RWPE2 (cell line): ENCODE results near the gene LEPROT.

ENCODE experiments used
- ATAC-seq: fragments of 200-7000 bp; cut with Tn5 transposase; 3 replicates; pipeline ENCODE4 v1.9.1; 2021; ENCODE audit warnings: low read depth
- DNase-seq: peaks from one replicate; pipeline ENCODE4 v3.0.0-alpha.2; 2020; ENCODE audit warnings: low spot score
- H3K27ac ChIP-seq: fragments of 450-650 bp; 2 replicates; pipeline ENCODE4 v1.5.1; 2017; ENCODE audit warnings: mild to moderate bottlenecking; ENCODE audit not compliant: poor library complexity, severe bottlenecking
- H3K27me3 ChIP-seq: fragments of 250-450 bp; sonication (Bioruptor Pico); 2 replicates; pipeline ENCODE4 v1.5.1; 2021; ENCODE audit warnings: mild to moderate bottlenecking, moderate library complexity; ENCODE audit not compliant: insufficient read depth, poor library complexity, severe bottlenecking
- H3K36me3 ChIP-seq: fragments of 250-450 bp; sonication (Bioruptor Pico); 2 replicates; pipeline ENCODE4 v1.5.1; 2020; ENCODE audit warnings: low read depth, mild to moderate bottlenecking, moderate library complexity
- H3K4me1 ChIP-seq: fragments of 250-450 bp; sonication (Bioruptor Pico); 2 replicates; pipeline ENCODE4 v1.5.1; 2021; ENCODE audit warnings: mild to moderate bottlenecking, moderate library complexity; ENCODE audit not compliant: insufficient read depth, poor library complexity, severe bottlenecking
- H3K4me3 ChIP-seq: fragments of 250-450 bp; sonication (Bioruptor Pico); 2 replicates; pipeline ENCODE4 v1.5.1; 2021; ENCODE audit warnings: mild to moderate bottlenecking, moderate library complexity; ENCODE audit not compliant: severe bottlenecking
- H3K9me3 ChIP-seq: fragments of 250-450 bp; sonication (Bioruptor Pico); 2 replicates; pipeline ENCODE4 v1.5.1; 2021; ENCODE audit warnings: mild to moderate bottlenecking, moderate library complexity; ENCODE audit not compliant: severe bottlenecking
- TF ChIP-seq, protein P1 (sequence below): fragments of 450-650 bp; IDR thresholded peaks from one replicate; pipeline ENCODE4 v1.5.1; 2017; ENCODE audit warnings: mild to moderate bottlenecking, moderate library complexity; ENCODE audit not compliant: poor library complexity, severe bottlenecking

Gene LEPROT

DNA sequence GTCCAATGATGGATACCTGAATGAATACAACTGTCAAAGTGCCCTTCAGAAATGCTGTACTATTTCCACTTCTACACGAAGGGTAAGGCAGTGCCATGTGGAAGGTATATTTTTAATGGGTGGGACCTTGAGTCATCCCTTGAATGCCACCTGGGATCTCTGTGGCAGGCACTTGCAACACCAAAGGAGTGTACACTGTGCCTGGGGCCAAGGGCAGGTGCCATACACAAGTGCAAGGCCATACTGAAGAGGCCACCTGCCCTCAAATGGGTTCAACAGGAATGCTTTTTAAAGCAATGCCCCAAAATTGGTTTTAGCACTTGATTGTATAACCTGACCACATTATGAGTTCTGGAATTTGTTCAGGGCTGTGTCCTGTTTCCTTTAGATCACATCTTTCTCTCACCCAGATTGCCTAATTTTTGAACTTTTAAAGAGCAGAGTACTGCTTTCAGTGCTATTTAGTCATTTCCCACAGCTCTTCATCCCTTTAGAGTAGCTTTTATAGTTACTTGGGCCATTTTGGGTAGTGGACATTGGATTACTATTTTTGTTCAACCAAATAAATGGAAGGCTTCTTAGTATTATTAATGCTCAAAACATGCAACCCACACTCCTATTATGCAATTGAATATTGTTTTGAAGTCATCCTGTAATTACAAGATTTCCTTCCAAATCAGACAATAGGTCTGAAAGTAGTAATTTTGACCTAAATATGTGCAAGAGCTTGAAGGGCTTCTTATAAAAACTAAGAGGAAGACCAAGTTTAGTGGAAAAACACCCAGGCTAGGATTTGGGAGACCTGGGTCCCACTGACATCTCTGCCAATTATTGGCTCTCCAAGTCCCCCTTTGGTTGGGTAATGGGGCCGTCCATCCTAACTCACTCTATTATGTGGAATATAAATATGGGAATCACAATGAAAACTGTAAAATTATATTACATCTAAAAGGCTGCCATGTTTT, 57.2 kb downstream of the LEPROT start:
- Histone ChIP-seq H3K27me3 (no peaks in the 10 kb centered on the region), H3K4me1 (no peaks in the 10 kb centered on the region), H3K4me3 (no peak overlapping the region), H3K27ac (no peak overlapping the region), H3K9me3 (no peaks in the 10 kb centered on the region), H3K36me3 (no peaks in the 10 kb centered on the region)
- TF ChIP-seq, protein P1, sequence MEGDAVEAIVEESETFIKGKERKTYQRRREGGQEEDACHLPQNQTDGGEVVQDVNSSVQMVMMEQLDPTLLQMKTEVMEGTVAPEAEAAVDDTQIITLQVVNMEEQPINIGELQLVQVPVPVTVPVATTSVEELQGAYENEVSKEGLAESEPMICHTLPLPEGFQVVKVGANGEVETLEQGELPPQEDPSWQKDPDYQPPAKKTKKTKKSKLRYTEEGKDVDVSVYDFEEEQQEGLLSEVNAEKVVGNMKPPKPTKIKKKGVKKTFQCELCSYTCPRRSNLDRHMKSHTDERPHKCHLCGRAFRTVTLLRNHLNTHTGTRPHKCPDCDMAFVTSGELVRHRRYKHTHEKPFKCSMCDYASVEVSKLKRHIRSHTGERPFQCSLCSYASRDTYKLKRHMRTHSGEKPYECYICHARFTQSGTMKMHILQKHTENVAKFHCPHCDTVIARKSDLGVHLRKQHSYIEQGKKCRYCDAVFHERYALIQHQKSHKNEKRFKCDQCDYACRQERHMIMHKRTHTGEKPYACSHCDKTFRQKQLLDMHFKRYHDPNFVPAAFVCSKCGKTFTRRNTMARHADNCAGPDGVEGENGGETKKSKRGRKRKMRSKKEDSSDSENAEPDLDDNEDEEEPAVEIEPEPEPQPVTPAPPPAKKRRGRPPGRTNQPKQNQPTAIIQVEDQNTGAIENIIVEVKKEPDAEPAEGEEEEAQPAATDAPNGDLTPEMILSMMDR = no peak
- no peak for DNase-seq
- no peak; the same call in 2 of the 3 replicates for ATAC-seq

DNA sequence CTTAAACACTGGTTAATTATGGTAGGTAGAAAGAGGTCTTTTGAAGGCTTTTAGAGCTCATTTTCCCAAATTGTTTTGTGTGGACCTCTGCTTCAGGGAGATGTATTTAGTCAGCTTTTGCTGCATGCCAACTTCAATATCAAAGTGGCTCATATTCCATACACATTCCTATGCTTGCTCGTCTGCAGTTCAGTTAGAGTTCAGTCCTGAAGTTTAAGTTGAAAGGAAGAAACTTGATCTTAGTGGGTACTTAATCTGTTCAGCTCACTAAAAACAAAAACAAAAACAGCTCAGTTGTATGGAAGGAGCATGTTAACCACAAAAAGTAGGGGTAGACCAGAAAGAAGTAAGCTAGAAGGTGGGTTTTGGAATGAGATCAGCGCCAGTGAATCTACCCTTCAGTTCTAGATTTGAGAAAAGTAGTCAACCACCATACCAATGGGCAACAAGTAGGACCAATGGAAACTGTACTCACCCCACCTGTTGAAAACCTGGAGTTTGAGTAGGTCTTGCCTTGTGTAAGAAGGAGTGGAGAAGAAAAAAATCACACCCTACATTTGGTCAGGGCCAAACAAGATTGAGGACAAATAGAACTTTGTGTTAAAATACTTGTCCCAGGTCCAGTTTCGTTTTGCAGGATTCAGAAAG, 58.0 kb downstream of the LEPROT start:
- TF ChIP-seq, protein P1 = no peak
- H3K4me3 ChIP-seq = no peak overlapping the region
- H3K27ac ChIP-seq = no peak overlapping the region

DNA sequence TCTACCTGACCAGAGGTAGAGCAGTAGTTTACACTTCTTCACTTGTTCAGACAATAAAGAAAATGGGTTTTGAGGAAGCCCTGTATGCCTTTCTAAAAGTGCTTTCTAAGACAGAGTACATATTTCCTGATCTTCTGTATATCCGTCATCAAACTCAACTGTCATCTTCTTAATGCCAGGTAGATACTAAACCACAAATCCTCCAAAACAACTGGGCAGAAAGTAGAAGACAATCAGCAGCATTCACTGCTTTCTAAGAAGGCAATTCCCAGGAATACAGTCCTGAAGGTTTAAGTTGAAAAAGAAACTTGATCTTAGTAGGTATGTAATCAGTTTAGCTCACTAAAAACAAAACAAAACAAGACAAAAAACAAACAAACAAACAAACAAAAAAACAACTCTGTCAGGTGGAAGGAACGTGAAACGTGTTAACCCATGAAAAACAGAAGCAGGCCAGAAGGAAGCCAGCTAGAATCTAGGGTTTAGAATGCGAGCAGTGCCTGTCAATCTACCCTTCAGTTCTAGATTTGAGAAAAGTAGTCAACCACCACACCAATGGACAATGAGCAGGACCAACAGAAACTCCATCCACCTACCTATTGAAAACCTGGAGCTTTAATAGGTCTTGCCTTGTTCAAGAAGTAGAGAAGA, 59.2 kb downstream of the LEPROT start:
- H3K36me3 ChIP-seq = no peaks in the 10 kb centered on the region

More for the DNA sequence above, 58.0 kb downstream of the LEPROT start:
- ATAC-seq (no peak), DNase-seq (no peak)
- H3K27me3 ChIP-seq = no peaks in the 10 kb centered on the region
- H3K36me3 ChIP-seq = no peaks in the 10 kb centered on the region
- H3K9me3 ChIP-seq = no peaks in the 10 kb centered on the region
- H3K4me1 ChIP-seq = no peaks in the 10 kb centered on the region

DNA sequence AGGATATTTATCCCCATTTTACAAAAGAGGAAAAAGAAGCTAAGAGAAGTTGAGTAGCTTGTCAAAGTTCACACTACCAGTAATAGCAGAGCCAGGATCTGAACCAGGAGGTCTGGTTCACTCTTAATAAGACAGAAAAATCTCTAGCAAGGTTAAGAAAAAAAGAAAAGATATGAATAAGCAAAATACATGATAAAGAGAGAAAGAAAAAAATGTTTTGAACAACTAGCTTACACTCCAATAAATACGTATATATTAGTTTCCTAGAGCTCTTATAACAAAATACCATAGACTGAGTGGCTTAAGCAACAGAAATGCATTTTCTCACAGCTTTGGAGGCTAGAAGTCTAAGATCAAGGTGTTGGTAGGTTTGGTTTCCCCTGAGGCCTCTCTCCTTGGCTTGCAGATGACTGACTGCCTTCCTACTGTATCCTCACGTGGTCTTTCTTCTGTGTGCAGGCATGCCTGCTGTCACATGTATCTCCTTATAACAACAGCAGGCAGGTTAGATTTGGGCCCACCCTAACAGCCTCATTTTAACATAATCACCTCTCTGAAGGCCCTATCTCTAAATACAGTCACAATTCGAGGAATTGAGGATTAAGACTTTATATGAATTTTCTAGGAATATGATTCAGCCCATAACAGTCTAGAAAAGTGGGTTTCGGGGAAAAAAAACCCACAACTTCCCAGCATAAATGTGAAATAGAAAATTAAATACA, 60.4 kb downstream of the LEPROT start:
- Histone ChIP-seq H3K4me1 (no peaks in the 10 kb centered on the region), H3K27ac (no peak overlapping the region), H3K9me3 (no peaks in the 10 kb centered on the region), H3K36me3 (no peaks in the 10 kb centered on the region), H3K27me3 (no peaks in the 10 kb centered on the region), H3K4me3 (no peak overlapping the region)
- ATAC-seq (no peak), DNase-seq (no peak)
- TF ChIP-seq, protein P1 = no peak

More for the DNA sequence above, 59.2 kb downstream of the LEPROT start:
- Histone ChIP-seq H3K4me1 (no peaks in the 10 kb centered on the region), H3K27me3 (no peaks in the 10 kb centered on the region), H3K27ac (no peak overlapping the region), H3K4me3 (no peak overlapping the region), H3K9me3 (no peaks in the 10 kb centered on the region)
- ATAC-seq (no peak), DNase-seq (no peak)
- TF ChIP-seq, protein P1 = no peak
